ENCODE measurements around the gene ISM1. TPM values are rescaled to one million over a fixed set of nuclear protein-coding genes. Genes with fewer than 3 reads are reported as not detected.

The ISM1 gene
- total RNA-seq, 1 donor from 2014 or later: 1.0 TPM

DNA sequence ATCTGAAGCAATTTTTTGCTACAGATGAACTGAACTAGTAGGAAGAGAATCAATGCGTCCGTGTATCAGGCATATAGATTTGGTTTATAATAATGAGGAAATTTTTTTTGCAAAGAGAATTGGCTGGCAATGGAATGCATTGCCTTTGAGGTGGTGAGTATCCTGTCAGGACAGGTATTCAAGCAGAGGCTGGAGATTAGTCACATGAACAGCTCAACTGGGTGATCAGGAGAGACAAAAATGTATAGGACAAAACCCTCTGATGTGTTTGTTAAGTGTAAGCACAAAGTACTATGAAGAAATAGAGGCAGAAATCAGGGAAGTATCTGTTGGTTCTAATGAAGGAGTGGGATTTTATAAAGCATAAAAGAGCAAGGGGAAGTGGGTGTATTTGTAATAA lies 80.5 kb downstream of the ISM1 start:
- Histone ChIP-seq H3K4me3 (ENCODE audit: low read length in 3 of 3) (no peak overlapping the region), H3K9me3 (ENCODE audit: control insufficient read depth in 3 of 3, low read length in 3 of 3) (no peaks in the 10 kb centered on the region), H3K27me3 (ENCODE audit: control insufficient read depth in 3 of 3, insufficient read depth in 3 of 3, low read length in 3 of 3) (no peaks in the 10 kb centered on the region), H3K36me3 (ENCODE audit: control insufficient read depth in 3 of 3, insufficient read depth in 3 of 3, low read length in 3 of 3) (no peaks in the 10 kb centered on the region), H3K4me1 (ENCODE audit: control insufficient read depth in 3 of 3, insufficient read depth in 3 of 3, low read length in 3 of 3) (no peaks in the 10 kb centered on the region), H3K9ac (ENCODE audit: low read depth in 1 of 3, low read length in 3 of 3) (no peak overlapping the region), H3K27ac (ENCODE audit: low read depth, low read length) (no peak overlapping the region)

DNA sequence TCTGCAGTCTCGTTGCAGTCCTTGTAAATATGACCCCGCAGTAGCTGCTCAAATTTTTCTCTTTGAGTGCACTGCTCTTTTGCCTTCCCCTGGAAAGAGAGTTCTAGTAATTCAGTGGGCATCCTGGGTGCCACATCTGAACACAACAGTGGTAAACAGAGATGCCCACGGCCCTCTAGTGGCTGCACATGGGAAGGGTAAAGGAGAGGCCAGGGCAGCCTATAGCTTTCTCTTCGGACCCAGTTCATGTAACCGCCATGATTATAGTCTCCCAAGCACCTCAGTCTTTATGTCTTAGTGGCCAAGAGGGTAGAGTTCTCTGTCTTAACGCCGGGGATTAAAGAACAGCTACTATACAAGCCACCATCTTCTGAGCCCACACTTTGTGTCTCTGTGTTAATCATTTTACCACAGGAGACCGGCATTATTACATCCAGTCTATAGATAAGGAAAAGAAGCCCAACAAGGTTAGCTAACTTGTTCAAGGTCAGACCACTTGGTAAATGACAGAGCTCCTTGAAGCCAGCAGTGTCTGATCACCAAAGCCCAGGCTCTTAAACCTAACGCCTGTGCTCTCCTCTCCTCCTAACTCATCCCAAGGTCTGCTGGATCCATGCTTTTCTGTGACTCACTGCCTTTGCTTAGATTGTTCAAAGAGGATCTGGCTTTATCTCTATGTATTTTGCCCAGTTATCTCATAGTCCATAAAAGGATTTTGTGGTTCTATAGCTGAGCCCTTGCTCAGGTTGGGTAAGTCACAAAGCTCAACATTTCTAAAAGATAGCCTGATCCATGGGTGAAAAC lies 81.8 kb downstream of the ISM1 start:
- H3K9ac ChIP-seq (ENCODE audit: low read depth in 1 of 3, low read length in 3 of 3): no peak overlapping the region
- H3K27me3 ChIP-seq (ENCODE audit: control insufficient read depth in 3 of 3, insufficient read depth in 3 of 3, low read length in 3 of 3): no peaks in the 10 kb centered on the region
- H3K9me3 ChIP-seq (ENCODE audit: control insufficient read depth in 3 of 3, low read length in 3 of 3): no peaks in the 10 kb centered on the region
- H3K27ac ChIP-seq (ENCODE audit: low read depth, low read length): no peak overlapping the region
- H3K36me3 ChIP-seq (ENCODE audit: control insufficient read depth in 3 of 3, insufficient read depth in 3 of 3, low read length in 3 of 3): no peaks in the 10 kb centered on the region
- no peak overlapping the region for H3K4me3 ChIP-seq (ENCODE audit: low read length in 3 of 3)
- no peaks in the 10 kb centered on the region for H3K4me1 ChIP-seq (ENCODE audit: control insufficient read depth in 3 of 3, insufficient read depth in 3 of 3, low read length in 3 of 3)

DNA sequence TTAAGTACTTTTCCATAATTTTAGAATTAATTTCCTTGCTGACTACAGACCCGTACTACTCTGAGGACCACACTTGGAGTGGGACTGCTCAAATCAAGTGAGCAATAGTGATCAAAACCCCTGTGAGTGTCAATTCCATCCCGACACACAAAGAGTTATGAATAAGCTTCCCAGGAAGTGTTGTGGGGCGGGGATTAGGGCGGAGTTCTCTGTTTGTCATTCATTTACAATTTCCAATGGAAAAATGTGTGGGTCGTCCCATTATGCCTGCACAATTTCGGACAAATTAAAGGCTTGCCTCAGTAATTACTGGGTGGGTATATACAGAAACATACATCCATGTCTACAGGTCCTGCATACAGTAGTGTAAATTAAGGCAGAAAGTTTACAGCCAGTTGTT lies 84.2 kb downstream of the ISM1 start:
- H3K4me1 ChIP-seq (ENCODE audit: control insufficient read depth in 3 of 3, insufficient read depth in 3 of 3, low read length in 3 of 3): no peaks in the 10 kb centered on the region
- H3K4me3 ChIP-seq (ENCODE audit: low read length in 3 of 3): no peak overlapping the region
- no peak overlapping the region for H3K9ac ChIP-seq (ENCODE audit: low read depth in 1 of 3, low read length in 3 of 3)
- no peak overlapping the region for H3K27ac ChIP-seq (ENCODE audit: low read depth, low read length)
- no peaks in the 10 kb centered on the region for H3K9me3 ChIP-seq (ENCODE audit: control insufficient read depth in 3 of 3, low read length in 3 of 3)
- no peaks in the 10 kb centered on the region for H3K27me3 ChIP-seq (ENCODE audit: control insufficient read depth in 3 of 3, insufficient read depth in 3 of 3, low read length in 3 of 3)
- no peaks in the 10 kb centered on the region for H3K36me3 ChIP-seq (ENCODE audit: control insufficient read depth in 3 of 3, insufficient read depth in 3 of 3, low read length in 3 of 3)

DNA sequence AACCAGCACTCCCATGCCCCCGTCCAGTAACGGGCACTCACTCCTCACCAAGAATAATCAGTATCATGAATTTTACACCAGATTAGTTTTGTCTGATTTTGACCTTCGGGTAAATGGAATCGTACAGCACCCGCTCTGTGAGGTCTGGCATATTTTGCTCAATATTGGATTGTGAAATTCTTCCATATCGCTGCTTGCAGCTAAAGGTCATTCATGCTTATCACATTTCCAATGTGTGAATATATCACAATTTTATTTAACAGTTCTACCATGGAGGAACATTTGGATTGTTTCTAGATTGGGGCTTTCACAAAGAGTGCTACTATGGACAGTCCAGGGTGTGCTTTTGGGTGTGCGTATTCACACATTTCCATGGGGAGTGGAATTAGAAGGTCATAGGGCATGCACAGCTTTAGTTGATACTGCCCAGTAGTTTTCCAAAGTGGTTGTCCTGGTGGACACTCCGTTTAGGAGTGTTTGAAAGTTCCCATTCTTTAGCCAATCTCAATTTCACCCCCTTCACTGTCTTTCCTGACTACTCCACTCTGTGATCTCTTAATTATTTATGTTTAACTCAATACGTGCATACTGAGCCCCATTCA lies 86.6 kb downstream of the ISM1 start:
- H3K27me3 ChIP-seq (ENCODE audit: control insufficient read depth in 3 of 3, insufficient read depth in 3 of 3, low read length in 3 of 3): no peaks in the 10 kb centered on the region
- no peaks in the 10 kb centered on the region for H3K9me3 ChIP-seq (ENCODE audit: control insufficient read depth in 3 of 3, low read length in 3 of 3)
- no peaks in the 10 kb centered on the region for H3K4me1 ChIP-seq (ENCODE audit: control insufficient read depth in 3 of 3, insufficient read depth in 3 of 3, low read length in 3 of 3)
- H3K36me3 ChIP-seq (ENCODE audit: control insufficient read depth in 3 of 3, insufficient read depth in 3 of 3, low read length in 3 of 3): no peaks in the 10 kb centered on the region
- H3K27ac ChIP-seq (ENCODE audit: low read depth, low read length): no peak overlapping the region
- no peak overlapping the region for H3K9ac ChIP-seq (ENCODE audit: low read depth in 1 of 3, low read length in 3 of 3)
- no peak overlapping the region for H3K4me3 ChIP-seq (ENCODE audit: low read length in 3 of 3)

DNA sequence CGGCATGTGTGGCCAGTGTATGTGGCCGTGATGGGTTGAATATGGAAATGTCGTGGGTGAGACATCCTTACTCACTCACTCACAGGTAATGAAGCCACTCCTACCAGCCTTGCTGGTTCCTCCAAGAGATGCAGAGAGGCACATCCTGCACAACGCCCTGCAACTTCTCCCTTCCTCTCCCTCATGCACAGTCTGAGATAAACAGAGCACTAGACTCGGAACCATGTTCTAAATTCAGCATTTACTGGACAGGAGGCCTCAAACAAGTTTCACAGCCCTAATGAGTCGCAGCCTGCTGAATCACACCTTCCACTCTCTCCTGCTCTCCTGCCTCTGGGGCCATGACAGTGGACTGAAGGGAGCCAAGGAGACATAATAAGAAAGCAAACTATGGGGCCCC lies 91.2 kb downstream of the ISM1 start:
- Histone ChIP-seq H3K9me3 (ENCODE audit: control insufficient read depth in 3 of 3, low read length in 3 of 3) (no peaks in the 10 kb centered on the region), H3K36me3 (ENCODE audit: control insufficient read depth in 3 of 3, insufficient read depth in 3 of 3, low read length in 3 of 3) (no peaks in the 10 kb centered on the region), H3K27me3 (ENCODE audit: control insufficient read depth in 3 of 3, insufficient read depth in 3 of 3, low read length in 3 of 3) (no peaks in the 10 kb centered on the region), H3K4me1 (ENCODE audit: control insufficient read depth in 3 of 3, insufficient read depth in 3 of 3, low read length in 3 of 3) (no peaks in the 10 kb centered on the region), H3K4me3 (ENCODE audit: low read length in 3 of 3) (no peak overlapping the region), H3K27ac (ENCODE audit: low read depth, low read length) (no peak overlapping the region), H3K9ac (ENCODE audit: low read depth in 1 of 3, low read length in 3 of 3) (no peak overlapping the region)

DNA sequence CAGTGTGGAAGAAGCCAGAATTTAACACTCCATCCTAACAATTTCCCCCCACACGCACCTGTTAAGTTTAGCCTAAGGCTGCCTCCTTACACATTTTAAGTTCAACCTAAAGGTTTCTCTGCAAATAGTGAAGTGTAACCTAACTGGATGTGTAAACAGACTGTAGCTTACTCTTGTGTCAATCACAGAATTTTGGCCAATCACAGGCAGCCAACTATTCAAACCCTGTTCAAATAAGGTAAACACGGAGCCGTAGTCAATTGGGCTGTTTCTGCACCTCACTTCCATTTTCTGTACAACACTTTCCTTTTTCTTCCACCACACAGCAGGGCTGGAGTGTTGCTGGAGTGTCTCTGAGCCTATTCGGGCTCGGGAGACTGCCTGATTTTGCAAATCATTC lies 92.1 kb downstream of the ISM1 start:
- no peaks in the 10 kb centered on the region for H3K4me1 ChIP-seq (ENCODE audit: control insufficient read depth in 3 of 3, insufficient read depth in 3 of 3, low read length in 3 of 3)
- no peaks in the 10 kb centered on the region for H3K36me3 ChIP-seq (ENCODE audit: control insufficient read depth in 3 of 3, insufficient read depth in 3 of 3, low read length in 3 of 3)
- no peak overlapping the region for H3K27ac ChIP-seq (ENCODE audit: low read depth, low read length)
- H3K4me3 ChIP-seq (ENCODE audit: low read length in 3 of 3): no peak overlapping the region
- no peak overlapping the region for H3K9ac ChIP-seq (ENCODE audit: low read depth in 1 of 3, low read length in 3 of 3)
- H3K27me3 ChIP-seq (ENCODE audit: control insufficient read depth in 3 of 3, insufficient read depth in 3 of 3, low read length in 3 of 3): no peaks in the 10 kb centered on the region
- H3K9me3 ChIP-seq (ENCODE audit: control insufficient read depth in 3 of 3, low read length in 3 of 3): no peaks in the 10 kb centered on the region

DNA sequence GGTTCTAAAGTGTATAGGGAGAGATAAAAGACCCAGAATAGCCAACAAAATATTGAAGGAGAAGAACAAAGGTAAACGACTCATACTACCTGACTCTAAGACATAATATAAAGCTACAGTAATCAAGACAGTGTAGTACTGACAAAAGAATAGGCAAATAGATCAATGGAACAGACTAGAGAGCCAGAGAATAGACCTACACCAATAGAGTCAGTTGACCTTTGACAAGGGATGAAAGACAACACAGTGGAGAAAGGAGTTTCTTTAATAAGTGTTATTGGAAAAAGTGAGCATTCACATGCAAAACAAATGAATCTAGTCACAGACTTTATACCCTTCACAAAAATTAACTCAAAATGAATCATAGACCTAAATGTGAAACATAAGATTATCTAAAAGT lies 96.4 kb downstream of the ISM1 start:
- Histone ChIP-seq H3K27ac (ENCODE audit: low read depth, low read length) (no peak overlapping the region), H3K4me1 (ENCODE audit: control insufficient read depth in 3 of 3, insufficient read depth in 3 of 3, low read length in 3 of 3) (no peaks in the 10 kb centered on the region), H3K9ac (ENCODE audit: low read depth in 1 of 3, low read length in 3 of 3) (no peak overlapping the region), H3K9me3 (ENCODE audit: control insufficient read depth in 3 of 3, low read length in 3 of 3) (no peaks in the 10 kb centered on the region), H3K4me3 (ENCODE audit: low read length in 3 of 3) (no peak overlapping the region), H3K27me3 (ENCODE audit: control insufficient read depth in 3 of 3, insufficient read depth in 3 of 3, low read length in 3 of 3) (no peaks in the 10 kb centered on the region), H3K36me3 (ENCODE audit: control insufficient read depth in 3 of 3, insufficient read depth in 3 of 3, low read length in 3 of 3) (no peaks in the 10 kb centered on the region)

DNA sequence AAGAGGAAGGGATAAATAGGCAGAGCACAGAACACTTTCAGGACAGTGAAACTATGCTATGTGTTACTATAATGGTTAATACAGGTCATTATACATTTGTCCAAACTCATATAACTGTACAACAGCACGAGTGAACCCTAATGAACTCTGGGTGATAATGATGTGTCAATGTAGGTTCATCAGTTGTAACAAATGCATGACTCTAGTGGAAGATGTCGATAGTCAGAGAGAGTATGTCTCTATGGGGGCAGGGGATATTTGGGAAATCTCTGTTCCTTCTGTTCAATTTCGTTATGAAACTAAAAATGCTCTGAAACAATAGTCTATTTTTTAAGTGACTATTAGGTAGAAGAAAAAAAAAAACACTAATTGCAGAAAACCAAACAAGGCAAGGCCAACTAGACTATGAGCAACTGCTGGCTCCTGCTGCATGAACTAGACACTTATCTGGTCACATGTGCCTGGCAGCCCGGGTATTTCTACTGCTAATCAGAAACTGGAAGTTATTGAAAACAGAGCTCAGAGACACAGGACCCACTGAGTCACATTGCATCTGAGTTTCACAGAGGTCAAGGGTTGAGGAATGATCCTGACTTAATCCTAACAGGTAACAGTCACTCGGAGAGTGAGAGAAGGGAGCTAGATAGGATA lies 97.9 kb downstream of the ISM1 start:
- no peak overlapping the region for H3K9ac ChIP-seq (ENCODE audit: low read depth in 1 of 3, low read length in 3 of 3)

DNA sequence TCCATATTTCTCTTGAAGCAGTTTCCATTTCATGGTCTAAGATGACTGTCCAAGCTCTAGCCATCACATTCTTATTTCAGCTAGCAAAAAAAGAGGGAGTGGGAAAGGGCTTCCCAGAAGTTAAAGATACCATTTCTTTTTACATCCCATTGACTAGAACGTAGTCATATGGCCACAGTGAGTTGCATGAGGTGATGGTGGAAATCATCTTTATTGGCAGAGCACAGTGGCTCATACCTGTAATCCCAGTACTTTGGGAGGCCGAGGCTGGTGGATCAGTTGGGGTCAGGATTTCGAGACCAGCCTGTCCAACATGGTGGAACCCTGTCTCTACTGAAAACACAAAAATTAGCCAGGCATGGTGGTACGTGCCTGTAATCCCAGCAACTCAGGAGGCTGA lies 99.6 kb downstream of the ISM1 start:
- Histone ChIP-seq H3K9ac (ENCODE audit: low read depth in 1 of 3, low read length in 3 of 3) (no peak overlapping the region), H3K27me3 (ENCODE audit: control insufficient read depth in 3 of 3, insufficient read depth in 3 of 3, low read length in 3 of 3) (no peaks in the 10 kb centered on the region), H3K27ac (ENCODE audit: low read depth, low read length) (no peak overlapping the region), H3K4me1 (ENCODE audit: control insufficient read depth in 3 of 3, insufficient read depth in 3 of 3, low read length in 3 of 3) (no peaks in the 10 kb centered on the region), H3K9me3 (ENCODE audit: control insufficient read depth in 3 of 3, low read length in 3 of 3) (no peaks in the 10 kb centered on the region), H3K4me3 (ENCODE audit: low read length in 3 of 3) (no peak overlapping the region), H3K36me3 (ENCODE audit: control insufficient read depth in 3 of 3, insufficient read depth in 3 of 3, low read length in 3 of 3) (no peaks in the 10 kb centered on the region)

More for the DNA sequence above, 97.9 kb downstream of the ISM1 start:
- no peak overlapping the region for H3K4me3 ChIP-seq (ENCODE audit: low read length in 3 of 3)
- H3K4me1 ChIP-seq (ENCODE audit: control insufficient read depth in 3 of 3, insufficient read depth in 3 of 3, low read length in 3 of 3): no peaks in the 10 kb centered on the region
- H3K9me3 ChIP-seq (ENCODE audit: control insufficient read depth in 3 of 3, low read length in 3 of 3): no peaks in the 10 kb centered on the region
- H3K36me3 ChIP-seq (ENCODE audit: control insufficient read depth in 3 of 3, insufficient read depth in 3 of 3, low read length in 3 of 3): no peaks in the 10 kb centered on the region
- no peak overlapping the region for H3K27ac ChIP-seq (ENCODE audit: low read depth, low read length)
- H3K27me3 ChIP-seq (ENCODE audit: control insufficient read depth in 3 of 3, insufficient read depth in 3 of 3, low read length in 3 of 3): no peaks in the 10 kb centered on the region

DNA sequence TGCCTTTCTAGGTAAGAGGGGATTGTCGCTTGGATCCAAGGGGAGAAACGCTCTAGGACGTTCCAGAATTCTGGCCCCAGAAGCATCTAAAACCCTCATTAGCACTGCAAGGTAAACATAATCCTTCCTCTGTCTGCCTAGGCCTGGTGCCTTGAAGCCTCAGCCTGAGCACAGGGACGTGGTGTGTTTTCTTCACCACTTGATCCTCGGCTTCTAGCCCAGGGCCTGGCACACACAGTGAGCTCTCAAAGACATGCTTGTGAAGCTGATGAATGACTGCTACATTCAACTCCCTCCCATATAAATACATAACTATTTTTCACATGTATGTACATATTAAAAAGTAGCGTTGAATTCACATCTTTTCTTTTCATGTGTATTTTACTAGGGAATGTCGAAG lies 100.3 kb downstream of the ISM1 start:
- H3K4me3 ChIP-seq (ENCODE audit: low read length in 3 of 3): no peak overlapping the region
- no peaks in the 10 kb centered on the region for H3K4me1 ChIP-seq (ENCODE audit: control insufficient read depth in 3 of 3, insufficient read depth in 3 of 3, low read length in 3 of 3)
- no peaks in the 10 kb centered on the region for H3K9me3 ChIP-seq (ENCODE audit: control insufficient read depth in 3 of 3, low read length in 3 of 3)
- no peaks in the 10 kb centered on the region for H3K36me3 ChIP-seq (ENCODE audit: control insufficient read depth in 3 of 3, insufficient read depth in 3 of 3, low read length in 3 of 3)
- H3K9ac ChIP-seq (ENCODE audit: low read depth in 1 of 3, low read length in 3 of 3): no peak overlapping the region
- no peak overlapping the region for H3K27ac ChIP-seq (ENCODE audit: low read depth, low read length)
- no peaks in the 10 kb centered on the region for H3K27me3 ChIP-seq (ENCODE audit: control insufficient read depth in 3 of 3, insufficient read depth in 3 of 3, low read length in 3 of 3)

Measured in skeletal muscle tissue (tissue), 4 donors.